PC-3 (cell line): ENCODE data around the gene LMTK2. TPM values are rescaled to one million over a fixed set of nuclear protein-coding genes. Genes with fewer than 3 reads are reported as not detected.

Source experiments
- ATAC-seq: fragments of 200-7000 bp; cut with Tn5 transposase; 2 replicates; pipeline ENCODE4 v1.9.1; 2020; ENCODE audit warnings: mild to moderate bottlenecking, moderate library complexity
- BruUV-seq: library from RNA; stranded (reverse); fragments of 400-500 nt; replicated peaks from 2 replicates; lab custom pipeline; 2021; lab: Mats Ljungman, UMichigan
- CTCF ChIA-PET: fragments of 300-600 bp; sonication (Branson Sonifier 250); formaldehyde crosslinking; loops from one replicate; lab custom pipeline; 2022; ENCODE audit warnings: antibody characterized with exemption; lab: Charles Lee
- POLR2A ChIA-PET: fragments of 300-600 bp; sonication (Branson Sonifier 250); formaldehyde crosslinking; loops from one replicate; lab custom pipeline; 2022; ENCODE audit warnings: antibody characterized with exemption; ENCODE audit not compliant: unreplicated experiment; lab: Charles Lee
- DNase-seq: peaks from one replicate; pipeline ENCODE4 v3.0.0-alpha.2; 2015
- H2AFZ ChIP-seq: fragments of 300-600 bp; sonication (generic); 2 replicates; pipeline ENCODE4 v1.6.0; 2016; ENCODE audit warnings: antibody characterized with exemption, low read length
- H3F3A ChIP-seq: fragments of 300-600 bp; sonication (generic); one replicate; pipeline ENCODE4 v1.6.0; 2017; ENCODE audit warnings: antibody characterized with exemption, low read length, control low read depth, mild to moderate bottlenecking; ENCODE audit not compliant: unreplicated experiment
- H3K27ac ChIP-seq: fragments of 300-600 bp; sonication (generic); 2 replicates; pipeline ENCODE4 v1.5.1; 2016; ENCODE audit warnings: mild to moderate bottlenecking, low read length
- H3K27me3 ChIP-seq: fragments of 300-600 bp; sonication (generic); 2 replicates; pipeline ENCODE4 v1.6.1; 2016; ENCODE audit warnings: low read length, mixed read lengths
- H3K36me3 ChIP-seq: fragments of 300-600 bp; sonication (generic); 2 replicates; pipeline ENCODE4 v1.6.1; 2016; ENCODE audit warnings: low read depth, mixed run types, low read length, mixed read lengths
- H3K4me1 ChIP-seq: fragments of 300-600 bp; sonication (generic); 2 replicates; pipeline ENCODE4 v1.5.1; 2016; ENCODE audit warnings: low read length; ENCODE audit not compliant: insufficient read depth
- H3K4me2 ChIP-seq: fragments of 300-600 bp; sonication (generic); 2 replicates; pipeline ENCODE4 v1.6.0; 2016; ENCODE audit warnings: low read length
- H3K4me3 ChIP-seq: fragments of 300-600 bp; sonication (generic); 2 replicates; pipeline ENCODE4 v1.5.1; 2016; ENCODE audit warnings: mild to moderate bottlenecking, low read length, mixed read lengths
- H3K79me2 ChIP-seq: fragments of 300-600 bp; sonication (generic); 2 replicates; pipeline ENCODE4 v1.6.1; 2017; ENCODE audit warnings: low read length, mixed read lengths
- H3K9ac ChIP-seq: fragments of 300-600 bp; sonication (generic); 2 replicates; pipeline ENCODE4 v1.6.0; 2016; ENCODE audit warnings: mild to moderate bottlenecking, low read length
- H3K9me2 ChIP-seq: fragments of 300-600 bp; sonication (generic); replicated peaks from 2 replicates; pipeline ENCODE4 v1.6.1; 2016; ENCODE audit warnings: mixed run types, low read length, mixed read lengths
- H3K9me3 ChIP-seq: fragments of 300-600 bp; sonication (generic); 2 replicates; pipeline ENCODE4 v1.6.1; 2016; ENCODE audit warnings: low read length, mixed read lengths
- H4K20me1 ChIP-seq: fragments of 300-600 bp; sonication (generic); 2 replicates; pipeline ENCODE4 v1.6.1; 2016; ENCODE audit warnings: low read length, mixed read lengths
- CTCF ChIP-seq: fragments of 300-600 bp; sonication (generic); conservative IDR thresholded peaks from 2 replicates; pipeline ENCODE4 v1.5.1; 2017; ENCODE audit warnings: antibody characterized with exemption, low read depth, mild to moderate bottlenecking, low read length
- EZH2 ChIP-seq: fragments of 300-600 bp; sonication (generic); IDR thresholded peaks from one replicate; pipeline ENCODE4 v1.6.1; 2017; ENCODE audit warnings: antibody characterized with exemption, mild to moderate bottlenecking, low read length; ENCODE audit not compliant: unreplicated experiment
- EZH2phosphoT487 ChIP-seq: fragments of 300-600 bp; sonication (generic); IDR thresholded peaks from 2 replicates; pipeline ENCODE4 v1.6.1; 2018; ENCODE audit warnings: mild to moderate bottlenecking, antibody characterized with exemption, low read length, borderline replicate concordance
- intact Hi-C: fragments of 100-400 bp; cut with micrococcal nuclease; formaldehyde crosslinking; loops from 2 replicates; pipeline ENCODE4 v1.9.0; 2023
- total RNA-seq: library from RNA; depleted of rRNA; stranded (reverse); fragments of >200 nt; gene quantifications from 2 replicates; pipeline ENCODE4 v1.2.3, GENCODE V29; 2014

The LMTK2 gene
- total RNA-seq, 1 experiment from 2014 or later, result 9.0 TPM

- ATAC-seq (peak; percentile 66), DNase-seq (peak; percentile 84)
- Histone ChIP-seq H4K20me1 (peaks cover 13% of the 10 kb centered on the region; the same call in 1 of the 2 replicates), H3K9ac (no peak overlapping the region), H3K4me2 (peak overlapping the region; percentile 58), H3K79me2 (peaks cover 38% of the 10 kb centered on the region), H3F3A (no peaks in the 10 kb centered on the region), H3K4me1 (peaks cover 57% of the 10 kb centered on the region), H2AFZ (no peak overlapping the region), H3K9me2 (no peaks in the 10 kb centered on the region), H3K27me3 (no peaks in the 10 kb centered on the region), H3K4me3 (peak overlapping the region; percentile 16; the same call in 1 of the 2 replicates), H3K27ac (peak overlapping the region; percentile 64), H3K36me3 (no peaks in the 10 kb centered on the region; the same call in 1 of the 2 replicates), H3K9me3 (no peaks in the 10 kb centered on the region)
- TF ChIP-seq EZH2phosphoT487, result no peak
- no peak for TF ChIP-seq EZH2
- no peak for TF ChIP-seq CTCF
- intact Hi-C loops, result loop anchor here (1.0 to 2.0 kb wide), 4 partner anchors 15 to 31 kb away; partner anchors contain the start of gene LMTK2
- POLR2A ChIA-PET, result no interaction called here
- CTCF ChIA-PET, result interaction anchor here (0.6 to 0.7 kb wide), 3 partner anchors 15 to 35 kb away, joined by 3 to 7 read pairs (median 4); no protein-coding TSS in a partner anchor
- no TSS peak for BruUV-seq
Measured at GRCh38 chr7:98133621-98134303, 27.1 kb downstream of the LMTK2 start.

GRCh38 chr7:98134420-98135228 is 28.0 kb downstream of the LMTK2 start:
- H4K20me1 ChIP-seq, result peaks cover 13% of the 10 kb centered on the region; the same call in 1 of the 2 replicates
- H3K27me3 ChIP-seq, result no peaks in the 10 kb centered on the region
- CTCF ChIA-PET, result interaction anchor here (0.6 to 1.4 kb wide), 2 partner anchors 10 to 29 kb away, joined by 4 to 8 read pairs; no protein-coding TSS in a partner anchor
- H3K9me3 ChIP-seq, result no peaks in the 10 kb centered on the region
- peak overlapping the region; percentile 58; the same call in 1 of the 2 replicates for H3K4me2 ChIP-seq
- no peaks in the 10 kb centered on the region for H3F3A ChIP-seq
- ATAC-seq, result no peak
- H3K27ac ChIP-seq, result no peak overlapping the region
- DNase-seq, result no peak
- H2AFZ ChIP-seq, result no peak overlapping the region
- H3K9ac ChIP-seq, result no peak overlapping the region
- H3K9me2 ChIP-seq, result no peaks in the 10 kb centered on the region
- intact Hi-C loops, result no loop called here
- no peak overlapping the region for H3K4me3 ChIP-seq
- POLR2A ChIA-PET, result interaction anchor here (0.5 kb wide), 1 partner anchor 17 kb away, joined by 3 read pairs; no protein-coding TSS in a partner anchor
- H3K4me1 ChIP-seq, result peaks cover 57% of the 10 kb centered on the region
- peaks cover 35% of the 10 kb centered on the region for H3K79me2 ChIP-seq
- TF ChIP-seq EZH2phosphoT487 (no peak), EZH2 (no peak), CTCF (no peak)
- BruUV-seq, result no TSS peak
- H3K36me3 ChIP-seq, result peaks cover 3% of the 10 kb centered on the region; the same call in 1 of the 2 replicates
